ENCODE results near the gene FOXQ1. TPM values are rescaled to one million over a fixed set of nuclear protein-coding genes. Genes with fewer than 3 reads are reported as not detected.

FOXQ1 gene
- total RNA-seq, 2 experiments from 2014 or later = not detected

- POLR2A ChIA-PET = interaction anchor here (1.5 kb wide), 1 partner anchor 16 kb away, joined by 3 read pairs; no protein-coding TSS in a partner anchor
- Histone ChIP-seq H3K4me1 (ENCODE audit: insufficient read depth, low read length, poor library complexity, severe bottlenecking) (no peaks in the 10 kb centered on the region), H4K20me1 (ENCODE audit: insufficient read depth, low read length) (no peaks in the 10 kb centered on the region), H3K9me3 (ENCODE audit: low read length) (no peaks in the 10 kb centered on the region), H3K4me3 (ENCODE audit: low read depth, low read length, poor library complexity, severe bottlenecking) (no peak overlapping the region), H3K27ac (ENCODE audit: low read depth, low read length, poor library complexity, severe bottlenecking) (no peak overlapping the region), H2AFZ (ENCODE audit: low read length) (no peak overlapping the region), H3K79me2 (ENCODE audit: insufficient read depth, low read depth, low read length) (no peaks in the 10 kb centered on the region), H3K36me3 (ENCODE audit: insufficient read depth, low read length) (no peaks in the 10 kb centered on the region), H3K4me2 (ENCODE audit: low read length) (no peak overlapping the region), H3K9me2 (ENCODE audit: insufficient read depth, low read length) (no peaks in the 10 kb centered on the region)
- BruUV-seq (replicated peaks) = no TSS peak
- intact Hi-C loops (cut with micrococcal nuclease; ENCODE audit: unreplicated experiment) = no loop called here
- CTCF ChIA-PET (ENCODE audit: unreplicated experiment) = no interaction called here
- TF ChIP-seq CTCF (conservative IDR thresholded peaks at IDR 0.05; ENCODE audit: low read length) = no peak
- TF ChIP-seq EZH2phosphoT487 (IDR thresholded peaks at IDR 0.05; ENCODE audit: borderline replicate concordance, low read depth, low read length) = no peak
- DNase-seq (ENCODE audit: low spot score) = no peak
Observed at GRCh38 chr6:1285556-1285955, 26.3 kb upstream of the FOXQ1 start.

- CTCF ChIA-PET (ENCODE audit: unreplicated experiment) = no interaction called here
- Histone ChIP-seq H3K9me3 (ENCODE audit: low read length) (no peaks in the 10 kb centered on the region), H3K4me1 (ENCODE audit: insufficient read depth, low read length, poor library complexity, severe bottlenecking) (no peaks in the 10 kb centered on the region), H3K4me3 (ENCODE audit: low read depth, low read length, poor library complexity, severe bottlenecking) (no peak overlapping the region), H3K36me3 (ENCODE audit: insufficient read depth, low read length) (no peaks in the 10 kb centered on the region), H3K4me2 (ENCODE audit: low read length) (no peak overlapping the region), H3K79me2 (ENCODE audit: insufficient read depth, low read depth, low read length) (no peaks in the 10 kb centered on the region), H3K9me2 (ENCODE audit: insufficient read depth, low read length) (no peaks in the 10 kb centered on the region), H2AFZ (ENCODE audit: low read length) (no peak overlapping the region), H3K27ac (ENCODE audit: low read depth, low read length, poor library complexity, severe bottlenecking) (no peak overlapping the region), H4K20me1 (ENCODE audit: insufficient read depth, low read length) (no peaks in the 10 kb centered on the region)
- intact Hi-C loops (cut with micrococcal nuclease; ENCODE audit: unreplicated experiment) = no loop called here
- no TSS peak for BruUV-seq (replicated peaks)
- no peak for DNase-seq (ENCODE audit: low spot score)
- POLR2A ChIA-PET = interaction anchor here (1.5 kb wide), 1 partner anchor 16 kb away, joined by 3 read pairs; no protein-coding TSS in a partner anchor
- TF ChIP-seq CTCF (conservative IDR thresholded peaks at IDR 0.05; ENCODE audit: low read length) = no peak
- TF ChIP-seq EZH2phosphoT487 (IDR thresholded peaks at IDR 0.05; ENCODE audit: borderline replicate concordance, low read depth, low read length) = no peak
Observed at GRCh38 chr6:1285956-1286355, 25.9 kb upstream of the FOXQ1 start.

- POLR2A ChIA-PET = no interaction called here
Observed at GRCh38 chr6:1287103-1287591, 24.8 kb upstream of the FOXQ1 start.

More at GRCh38 chr6:1287103-1287591, 24.8 kb upstream of the FOXQ1 start:
- TF ChIP-seq EZH2phosphoT487 (IDR thresholded peaks at IDR 0.05; ENCODE audit: borderline replicate concordance, low read depth, low read length) = no peak
- no peak for TF ChIP-seq CTCF (conservative IDR thresholded peaks at IDR 0.05; ENCODE audit: low read length)
- DNase-seq (ENCODE audit: low spot score) = no peak
- intact Hi-C loops (cut with micrococcal nuclease; ENCODE audit: unreplicated experiment) = no loop called here
- H2AFZ ChIP-seq (ENCODE audit: low read length) = no peak overlapping the region
- no peak overlapping the region for H3K4me2 ChIP-seq (ENCODE audit: low read length)
- CTCF ChIA-PET (ENCODE audit: unreplicated experiment) = no interaction called here
- no peak overlapping the region for H3K27ac ChIP-seq (ENCODE audit: low read depth, low read length, poor library complexity, severe bottlenecking)
- no peaks in the 10 kb centered on the region for H3K9me3 ChIP-seq (ENCODE audit: low read length)
- no peaks in the 10 kb centered on the region for H3K9me2 ChIP-seq (ENCODE audit: insufficient read depth, low read length)
- no TSS peak for BruUV-seq (replicated peaks)
- H3K4me3 ChIP-seq (ENCODE audit: low read depth, low read length, poor library complexity, severe bottlenecking) = no peak overlapping the region
- no peaks in the 10 kb centered on the region for H3K36me3 ChIP-seq (ENCODE audit: insufficient read depth, low read length)
- H3K79me2 ChIP-seq (ENCODE audit: insufficient read depth, low read depth, low read length) = no peaks in the 10 kb centered on the region
- H3K4me1 ChIP-seq (ENCODE audit: insufficient read depth, low read length, poor library complexity, severe bottlenecking) = no peaks in the 10 kb centered on the region
- no peaks in the 10 kb centered on the region for H4K20me1 ChIP-seq (ENCODE audit: insufficient read depth, low read length)
